K562 (cell line): ENCODE measurements around the gene KLHL30. TPM values are rescaled to one million over a fixed set of nuclear protein-coding genes. Genes with fewer than 3 reads are reported as not detected.
A peak's percentile ranks its signal among the peaks of the same experiment; 100 is the strongest.

ENCODE experiments used
- ATAC-seq: fragments of 200-7000 bp; cut with Tn5 transposase; 3 replicates; pipeline ENCODE4 v1.9.1; 2020; ENCODE audit warnings: moderate library complexity
- BruUV-seq: library from RNA; stranded (reverse); fragments of 400-500 nt; replicated peaks from 2 replicates; lab custom pipeline; 2021; lab: Mats Ljungman, UMichigan
- CTCF ChIA-PET: fragments of 300-600 bp; formaldehyde crosslinking; extraction: SDS; loops from one replicate; lab custom pipeline; 2021; ENCODE audit warnings: low intra/inter-chr PET ratio; lab: Yijun Ruan, JAX
- POLR2A ChIA-PET: fragments of 300-600, 350-650 bp; sonication (Branson Sonifier 250); formaldehyde crosslinking; extraction: SDS; loops from one replicate; lab custom pipeline; 2021; ENCODE audit warnings: antibody characterized with exemption, inconsistent platforms; lab: Yijun Ruan, JAX
- DNase-seq, 4 experiments: peaks; one replicate each; pipeline versions ENCODE4 v3.0.0 to v3.0.0-alpha.2; 2011 to 2018; ENCODE audit warnings: low spot score in 3 of 4, mixed read lengths in 3 of 4; ENCODE audit errors: extremely low read depth in 1 of 4
- FAIRE-seq: peaks from 2 replicates; lab custom pipeline; 2011; peaks lifted over from hg19 to GRCh38; lab: Jason Lieb, UNC
- H2AFZ ChIP-seq: 2 replicates; pipeline ENCODE4 v1.6.0; 2011; ENCODE audit warnings: low read depth, low read length, control low read depth, inconsistent platforms
- H3K27ac ChIP-seq: fragments of 200-600 bp; 3 replicates; pipeline ENCODE4 v1.8.0; 2011; ENCODE audit warnings: low read depth, mild to moderate bottlenecking, control low read depth, inconsistent platforms, low read length, moderate library complexity, mixed read lengths; ENCODE audit errors: extremely low read depth
- H3K27me3 ChIP-seq, 2 experiments: fragments of 300-600 bp in 1 of 2; 2 replicates in 1 of 2; 3 replicates in 1 of 2; pipeline versions ENCODE4 v1.6.0 to v1.8.0; 2011; ENCODE audit warnings: inconsistent platforms in 2 of 2, low read length in 2 of 2, mild to moderate bottlenecking in 1 of 2, mixed read lengths in 1 of 2, moderate library complexity in 1 of 2; ENCODE audit not compliant: control insufficient read depth in 2 of 2, insufficient read depth in 2 of 2
- H3K36me3 ChIP-seq: fragments of 300-600 bp; 3 replicates; pipeline ENCODE4 v1.8.0; 2011; ENCODE audit warnings: mild to moderate bottlenecking, low read length, inconsistent platforms; ENCODE audit not compliant: control insufficient read depth, insufficient read depth
- H3K4me1 ChIP-seq, 2 experiments: fragments of 200-600 bp in 1 of 2; replicated peaks in 1 of 2; 2 replicates in 1 of 2; 3 replicates in 1 of 2; pipeline versions ENCODE4 v1.5.1 to v1.8.0; 2011; ENCODE audit warnings: inconsistent platforms in 2 of 2, low read length in 2 of 2, mild to moderate bottlenecking in 1 of 2, mixed read lengths in 1 of 2, moderate library complexity in 1 of 2; ENCODE audit not compliant: control insufficient read depth in 2 of 2, insufficient read depth in 2 of 2
- H3K4me2 ChIP-seq: 2 replicates; pipeline ENCODE4 v1.6.1; 2011; ENCODE audit warnings: low read length, control low read depth, inconsistent platforms, mixed read lengths; ENCODE audit not compliant: insufficient read depth
- H3K4me3 ChIP-seq: fragments of 200-600 bp; sonication (generic), shearing (Covaris generic); 2 replicates; pipeline ENCODE4 v1.5.1; 2016; ENCODE audit warnings: control low read depth, inconsistent platforms
- H3K79me2 ChIP-seq: fragments of 200-600 bp; 3 replicates; pipeline ENCODE4 v1.8.0; 2011; ENCODE audit warnings: low read length, inconsistent platforms; ENCODE audit not compliant: control insufficient read depth, insufficient read depth
- H3K9ac ChIP-seq, 2 experiments: 2 replicates each; pipeline versions ENCODE4 v1.6.0 to v1.6.1; 2011; ENCODE audit warnings: low read depth in 2 of 2, low read length in 2 of 2, control low read depth in 1 of 2, inconsistent platforms in 1 of 2, mild to moderate bottlenecking in 1 of 2, mixed read lengths in 1 of 2; ENCODE audit not compliant: insufficient read depth in 1 of 2
- H3K9me1 ChIP-seq: one replicate; pipeline ENCODE4 v1.6.0; 2011; ENCODE audit warnings: inconsistent platforms, mild to moderate bottlenecking, low read length, moderate library complexity; ENCODE audit not compliant: control insufficient read depth, insufficient read depth
- H3K9me3 ChIP-seq: replicated peaks from 2 replicates; pipeline ENCODE4 v1.5.1; 2011; ENCODE audit warnings: low read depth, low read length, inconsistent platforms; ENCODE audit not compliant: control insufficient read depth, insufficient read depth
- H4K20me1 ChIP-seq: replicated peaks from 2 replicates; pipeline ENCODE4 v1.6.1; 2011; ENCODE audit warnings: low read length, inconsistent platforms, mixed read lengths; ENCODE audit not compliant: control insufficient read depth, insufficient read depth
- E4F1 ChIP-seq: fragments of 250-450 bp; sonication (Bioruptor Pico); IDR thresholded peaks from 2 replicates; pipeline ENCODE4 v1.5.0; 2021; ENCODE audit warnings: mild to moderate bottlenecking, borderline replicate concordance
- IRF2 ChIP-seq: sonication (generic); formaldehyde crosslinking; IDR thresholded peaks from 2 replicates; pipeline ENCODE4 v1.8.1; 2022; ENCODE audit warnings: mild to moderate bottlenecking, missing genetic modification reagents
- NFIC ChIP-seq: fragments of 450-650 bp; IDR thresholded peaks from 2 replicates; pipeline ENCODE4 v1.6.1; 2017; ENCODE audit warnings: mild to moderate bottlenecking, inconsistent platforms
- POLR2G ChIP-seq: fragments of 200-400 bp; formaldehyde crosslinking; IDR thresholded peaks from 2 replicates; pipeline ENCODE4 v1.6.1; 2017; ENCODE audit warnings: low read depth, mild to moderate bottlenecking, antibody characterized with exemption, low read length, moderate library complexity
- RBFOX2 ChIP-seq: fragments of 200-400 bp; formaldehyde crosslinking; IDR thresholded peaks from 2 replicates; pipeline ENCODE4 v1.6.1; 2017; ENCODE audit warnings: low read depth, mild to moderate bottlenecking, low read length, moderate library complexity
- SMAD4 ChIP-seq: fragments of 250-450 bp; sonication (Bioruptor Pico); conservative IDR thresholded peaks from 2 replicates; pipeline ENCODE4 v1.8.0; 2021; ENCODE audit warnings: inconsistent platforms, mild to moderate bottlenecking, moderate library complexity
- SMARCA5 ChIP-seq: fragments of 450-650 bp; IDR thresholded peaks from 2 replicates; pipeline ENCODE4 v1.6.1; 2016
- TAF7 ChIP-seq: fragments of 450-650 bp; IDR thresholded peaks from 2 replicates; pipeline ENCODE4 v1.6.1; 2016; ENCODE audit warnings: missing genetic modification characterization, missing compliant biosample characterization
- TFAM ChIP-seq: fragments of 250-450 bp; sonication (Bioruptor Pico); conservative IDR thresholded peaks from 2 replicates; pipeline ENCODE4 v1.5.0; 2021; ENCODE audit warnings: mild to moderate bottlenecking, moderate library complexity
- WGBS: fragments of 100-300 bp; shearing (Covaris generic); methylation state at CpG from one replicate; pipeline ENCODE4 v1.1.6; 2016; ENCODE audit warnings: low coverage, mixed read lengths; ENCODE audit not compliant: insufficient coverage; ENCODE audit errors: missing lambda C conversion rate; 5-methylcytosine and 5-hydroxymethylcytosine counted together
- in situ Hi-C: fragments of 300-500 bp; cut with MboI; formaldehyde crosslinking; loops from 4 replicates; pipeline ENCODE4 v1.15.0; 2018; ENCODE audit warnings: inconsistent platforms, mixed read lengths
- intact Hi-C: fragments of 100-400 bp; cut with micrococcal nuclease; formaldehyde crosslinking; loops from 2 replicates; pipeline ENCODE4 v1.14.2; 2022
- polyA plus RNA-seq, 8 experiments: library from polyadenylated mRNA; depleted of rRNA in 4 of 8; stranded (reverse) in 5 of 8; unstranded in 3 of 8; fragments of >200 nt; fragmentation: Nextera tagmentation in 2 of 8; fragmentation: Illumina TruSeq in 1 of 8; extraction: Ambion mirVana in 2 of 8; extraction: Trizol in 1 of 8; gene quantifications; 2 replicates each; pipeline versions ENCODE4 v1.2.1 to v1.2.3, GENCODE V29; 2011 to 2014; ENCODE audit warnings: inconsistent platforms in 1 of 8, missing spikeins in 1 of 8
- total RNA-seq, 7 experiments: library from RNA; depleted of rRNA in 6 of 7; stranded (reverse); fragments of >200 nt in 6 of 7; fragmentation: Illumina TruSeq in 2 of 7; extraction: Trizol in 2 of 7; gene quantifications; 2 replicates each; pipeline versions ENCODE4 v1.2.1 to v1.2.3, GENCODE V29; 2011 to 2021; ENCODE audit warnings: low replicate concordance in 1 of 7

Gene KLHL30
- total and polyA plus RNA-seq, 9 of the 15 experiments (the other 6 are each of a cell fraction or from before 2014, with no cell fraction given) = 0.04 TPM; not detected in 8

GRCh38 chr2:238168196-238169047 lies 30.0 kb downstream of the KLHL30 start:
- peaks cover 31 to 33% of the 10 kb centered on the region in 2 experiments for H3K4me1 ChIP-seq
- WGBS = 39% methylated on average over 11 of the region's 13 CpGs
- peak overlapping the region; percentile 44 to 56 for H3K9ac ChIP-seq
- H3K79me2 ChIP-seq = no peaks in the 10 kb centered on the region
- no peak overlapping the region for H3K4me3 ChIP-seq
- intact Hi-C loops (loop anchor here (5.0 kb wide), 1 partner anchor 69 kb away; no protein-coding TSS in a partner anchor), in situ Hi-C loops (no loop called here)
- ChIA-PET POLR2A (interaction anchor here (0.6 to 1.2 kb wide), 5 partner anchors 9 to 717 kb away, joined by 3 to 5 read pairs (median 3); partner anchors contain the start of gene ERFE), CTCF (no interaction called here)
- H3K4me2 ChIP-seq = peak overlapping the region; percentile 33; the same call in 1 of the 2 replicates
- DNase-seq (peak; percentile 38 to 52 (median 49)), FAIRE-seq (peak; percentile 42), ATAC-seq (peak; percentile 45)
- peak overlapping the region; percentile 81 for H3K27ac ChIP-seq
- peaks cover 4% of the 10 kb centered on the region for H3K9me1 ChIP-seq
- BruUV-seq = no TSS peak
- H3K9me3 ChIP-seq = no peaks in the 10 kb centered on the region
- H2AFZ ChIP-seq = no peak overlapping the region
- 0 out of 2 replicates have a peak, but pooled peaks have one; percentile 10 for TF ChIP-seq POLR2G
- peak; percentile 16 for TF ChIP-seq RBFOX2
- TF ChIP-seq E4F1 (CRISPR knock-in tag) = no peak
- no peak for TF ChIP-seq TFAM (CRISPR knock-in tag)
- no peak for TF ChIP-seq SMARCA5
- TF ChIP-seq IRF2 (CRISPR knock-in tag) = no peak
- no peak for TF ChIP-seq NFIC
- TF ChIP-seq TAF7 (tag) = no peak
- TF ChIP-seq SMAD4 = 0 out of 2 replicates have a peak, but pooled peaks have one; percentile 0
- H3K27me3 ChIP-seq = no peaks in the 10 kb centered on the region
- no peaks in the 10 kb centered on the region for H4K20me1 ChIP-seq
- H3K36me3 ChIP-seq = peaks cover 36% of the 10 kb centered on the region
